Measurements from ENCODE around the gene ESYT2. TPM values are rescaled to one million over a fixed set of nuclear protein-coding genes. Genes with fewer than 3 reads are reported as not detected.
A peak's percentile ranks its signal among the peaks of the same experiment; 100 is the strongest.

Gene ESYT2
- total and polyA plus RNA-seq, 9 of the 15 experiments (the other 6 are each of a cell fraction or from before 2014, with no cell fraction given) = 5.8 to 86.9 (median 64.7) TPM

GRCh38 chr7:158863611-158864506 is 34.5 kb upstream of the ESYT2 start (continued):
- TF ChIP-seq RBBP5 (IDR thresholded peaks at IDR 0.05; ENCODE audit: borderline replicate concordance, insufficient read depth, low read length, poor library complexity, severe bottlenecking) (peak; percentile 76), NCOA4 (IDR thresholded peaks at IDR 0.05; ENCODE audit: partially characterized antibody) (no peak), HNRNPLL (IDR thresholded peaks at IDR 0.05; ENCODE audit: low read depth, low read length, poor library complexity, severe bottlenecking) (no peak), MYBL2 (IDR thresholded peaks at IDR 0.05; ENCODE audit: low read depth) (no peak), MYBL2 (CRISPR knock-in tag; IDR thresholded peaks at IDR 0.05; ENCODE audit: borderline replicate concordance) (no peak), EP400 (IDR thresholded peaks at IDR 0.05) (peak; percentile 89), HES1 (IDR thresholded peaks at IDR 0.05; ENCODE audit: low read depth) (peak; percentile 71), ADNP (tag; IDR thresholded peaks at IDR 0.05) (no peak), FOXM1 (IDR thresholded peaks at IDR 0.05; ENCODE audit: low read depth) (peak; percentile 52), FOXM1 (CRISPR knock-in tag; IDR thresholded peaks at IDR 0.05; ENCODE audit: low read depth) (peak; percentile 76; the same call in 1 of the 2 replicates), SP2 (IDR thresholded peaks at IDR 0.05; ENCODE audit: extremely low read depth, low read depth, low read length, poor library complexity, severe bottlenecking) (no peak), SMARCA5 (IDR thresholded peaks at IDR 0.05) (no peak), MCM3 (IDR thresholded peaks at IDR 0.05) (no peak), ZNF347 (CRISPR knock-in tag; IDR thresholded peaks at IDR 0.05; ENCODE audit: low read depth) (no peak), SNRNP70 (optimal IDR thresholded peaks at IDR 0.05; ENCODE audit: low read depth, low read length) (no peak), HDGF (IDR thresholded peaks at IDR 0.05) (peak; percentile 67), U2AF1 (optimal IDR thresholded peaks at IDR 0.05; ENCODE audit: low read depth, low read length) (no peak)
- TF ChIP-seq, protein P1, sequence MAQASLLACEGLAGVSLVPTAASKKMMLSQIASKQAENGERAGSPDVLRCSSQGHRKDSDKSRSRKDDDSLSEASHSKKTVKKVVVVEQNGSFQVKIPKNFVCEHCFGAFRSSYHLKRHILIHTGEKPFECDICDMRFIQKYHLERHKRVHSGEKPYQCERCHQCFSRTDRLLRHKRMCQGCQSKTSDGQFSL (CRISPR knock-in tag; IDR thresholded peaks at IDR 0.05) = peak; percentile 96
- TF ChIP-seq, protein P1 (tag; IDR thresholded peaks at IDR 0.05) = peak in 1 of 2 experiments; percentile 98; a peak in 2 of 4 replicates
- TF ChIP-seq, protein P2, sequence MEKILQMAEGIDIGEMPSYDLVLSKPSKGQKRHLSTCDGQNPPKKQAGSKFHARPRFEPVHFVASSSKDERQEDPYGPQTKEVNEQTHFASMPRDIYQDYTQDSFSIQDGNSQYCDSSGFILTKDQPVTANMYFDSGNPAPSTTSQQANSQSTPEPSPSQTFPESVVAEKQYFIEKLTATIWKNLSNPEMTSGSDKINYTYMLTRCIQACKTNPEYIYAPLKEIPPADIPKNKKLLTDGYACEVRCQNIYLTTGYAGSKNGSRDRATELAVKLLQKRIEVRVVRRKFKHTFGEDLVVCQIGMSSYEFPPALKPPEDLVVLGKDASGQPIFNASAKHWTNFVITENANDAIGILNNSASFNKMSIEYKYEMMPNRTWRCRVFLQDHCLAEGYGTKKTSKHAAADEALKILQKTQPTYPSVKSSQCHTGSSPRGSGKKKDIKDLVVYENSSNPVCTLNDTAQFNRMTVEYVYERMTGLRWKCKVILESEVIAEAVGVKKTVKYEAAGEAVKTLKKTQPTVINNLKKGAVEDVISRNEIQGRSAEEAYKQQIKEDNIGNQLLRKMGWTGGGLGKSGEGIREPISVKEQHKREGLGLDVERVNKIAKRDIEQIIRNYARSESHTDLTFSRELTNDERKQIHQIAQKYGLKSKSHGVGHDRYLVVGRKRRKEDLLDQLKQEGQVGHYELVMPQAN (IDR thresholded peaks at IDR 0.05; ENCODE audit: borderline replicate concordance) = peak; percentile 71

Measured in K562 (cell line).